MM.1S (cell line): ENCODE results near the gene DNAJB9.

Experiments used
- EZH2 ChIP-seq: fragments of 300-600 bp; sonication (generic); optimal IDR thresholded peaks from 2 replicates; pipeline ENCODE3; 2017; ENCODE audit warnings: low read depth, mild to moderate bottlenecking, antibody characterized with exemption, low read length, mixed read lengths
- EZH2phosphoT487 ChIP-seq: fragments of 300-600 bp; sonication (generic); IDR thresholded peaks from 2 replicates; pipeline ENCODE4 v1.6.1; 2018; ENCODE audit warnings: antibody characterized with exemption, low read length
- TF ChIP-seq, protein P1 (sequence below): fragments of 300-600 bp; sonication (generic); IDR thresholded peaks from 2 replicates; pipeline ENCODE4 v1.5.1; 2016; ENCODE audit warnings: antibody characterized with exemption, low read length, mixed read lengths

DNA sequence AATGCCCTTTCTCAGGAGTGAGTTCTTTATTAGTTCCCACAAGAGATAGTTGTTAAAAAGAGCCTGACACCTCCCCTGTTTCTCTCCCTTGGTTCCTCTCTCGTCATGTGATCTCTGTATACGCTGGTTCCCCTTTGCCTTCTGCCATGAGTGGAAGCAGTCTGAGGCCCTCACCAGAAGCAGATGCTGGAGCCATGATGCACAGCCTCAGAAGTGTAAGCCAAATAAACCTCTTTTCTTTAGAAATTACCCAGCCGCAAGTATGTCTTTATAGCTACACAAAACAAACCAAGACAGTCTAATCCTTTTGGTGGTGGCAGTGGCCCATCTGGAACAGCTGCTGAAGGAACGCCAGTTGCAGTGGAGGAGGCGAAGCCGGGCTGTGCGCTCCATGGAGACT, 9.3 kb downstream of the DNAJB9 start:
- TF ChIP-seq, protein P1, sequence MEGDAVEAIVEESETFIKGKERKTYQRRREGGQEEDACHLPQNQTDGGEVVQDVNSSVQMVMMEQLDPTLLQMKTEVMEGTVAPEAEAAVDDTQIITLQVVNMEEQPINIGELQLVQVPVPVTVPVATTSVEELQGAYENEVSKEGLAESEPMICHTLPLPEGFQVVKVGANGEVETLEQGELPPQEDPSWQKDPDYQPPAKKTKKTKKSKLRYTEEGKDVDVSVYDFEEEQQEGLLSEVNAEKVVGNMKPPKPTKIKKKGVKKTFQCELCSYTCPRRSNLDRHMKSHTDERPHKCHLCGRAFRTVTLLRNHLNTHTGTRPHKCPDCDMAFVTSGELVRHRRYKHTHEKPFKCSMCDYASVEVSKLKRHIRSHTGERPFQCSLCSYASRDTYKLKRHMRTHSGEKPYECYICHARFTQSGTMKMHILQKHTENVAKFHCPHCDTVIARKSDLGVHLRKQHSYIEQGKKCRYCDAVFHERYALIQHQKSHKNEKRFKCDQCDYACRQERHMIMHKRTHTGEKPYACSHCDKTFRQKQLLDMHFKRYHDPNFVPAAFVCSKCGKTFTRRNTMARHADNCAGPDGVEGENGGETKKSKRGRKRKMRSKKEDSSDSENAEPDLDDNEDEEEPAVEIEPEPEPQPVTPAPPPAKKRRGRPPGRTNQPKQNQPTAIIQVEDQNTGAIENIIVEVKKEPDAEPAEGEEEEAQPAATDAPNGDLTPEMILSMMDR = no peak
- no peak for TF ChIP-seq EZH2
- TF ChIP-seq EZH2phosphoT487 = no peak
